K562 (cell line): Measurements from ENCODE around the gene SLC5A3. TPM values are rescaled to one million over a fixed set of nuclear protein-coding genes. Genes with fewer than 3 reads are reported as not detected.
A peak's percentile ranks its signal among the peaks of the same experiment; 100 is the strongest.

Experiments
- BACH1 ChIP-seq: fragments of 200-800 bp; sonication (Bioruptor generic); IDR thresholded peaks from 2 replicates; pipeline ENCODE4 v1.6.1; 2016; ENCODE audit warnings: missing genetic modification characterization, missing compliant biosample characterization
- ELK3 ChIP-seq: fragments of 450-650 bp; formaldehyde crosslinking; IDR thresholded peaks from 2 replicates; pipeline ENCODE4 v1.4.0; 2020; ENCODE audit warnings: mild to moderate bottlenecking
- HSF4 ChIP-seq: fragments of 250-450 bp; sonication (Bioruptor Pico); IDR thresholded peaks from 2 replicates; pipeline ENCODE4 v2.1.2; 2022; ENCODE audit warnings: mild to moderate bottlenecking, moderate library complexity, borderline replicate concordance
- LEF1 ChIP-seq: fragments of 450-650 bp; IDR thresholded peaks from 2 replicates; pipeline ENCODE4 v1.6.1; 2016; ENCODE audit warnings: mild to moderate bottlenecking
- NFE2 ChIP-seq: IDR thresholded peaks from 2 replicates; pipeline ENCODE4 v1.6.1; 2014; ENCODE audit warnings: antibody characterized with exemption, low read depth
- PRDM10 ChIP-seq: fragments of 450-650 bp; IDR thresholded peaks from 2 replicates; pipeline ENCODE4 v1.6.1; 2018; ENCODE audit not compliant: partially characterized antibody
- SAP30 ChIP-seq: fragments of 200-600 bp; sonication (generic); IDR thresholded peaks from 2 replicates; pipeline ENCODE4 v1.6.1; 2012; ENCODE audit warnings: borderline replicate concordance, low read depth, mild to moderate bottlenecking, moderate library complexity, low read length, control low read depth, inconsistent platforms; ENCODE audit not compliant: insufficient read depth, poor library complexity, severe bottlenecking
- SRSF9 ChIP-seq: fragments of 200-400 bp; formaldehyde crosslinking; IDR thresholded peaks from 2 replicates; pipeline ENCODE4 v1.6.1; 2017; ENCODE audit warnings: low read depth, low read length, borderline replicate concordance
- XRCC4 ChIP-seq: IDR thresholded peaks from one replicate; pipeline ENCODE4 v1.6.1; 2011; ENCODE audit not compliant: insufficient read depth, insufficient read length; ENCODE audit errors: extremely low read depth
- ZBED1 ChIP-seq: IDR thresholded peaks from 2 replicates; pipeline ENCODE4 v1.6.1; 2014
- ZBTB17 ChIP-seq: fragments of 450-650 bp; formaldehyde crosslinking; IDR thresholded peaks from 2 replicates; pipeline ENCODE4 v1.4.0; 2020; ENCODE audit warnings: mild to moderate bottlenecking
- ZNF174 ChIP-seq: fragments of 250-450 bp; sonication (Bioruptor Pico); IDR thresholded peaks from 2 replicates; pipeline ENCODE4 v1.4.0; 2020; ENCODE audit warnings: mild to moderate bottlenecking
- ZNF23 ChIP-seq: fragments of 250-450 bp; sonication (Bioruptor Pico); IDR thresholded peaks from 2 replicates; pipeline ENCODE4 v1.4.0; 2020; ENCODE audit warnings: mild to moderate bottlenecking
- ZNF318 ChIP-seq, 2 experiments: fragments of 450-650 bp; IDR thresholded peaks; 2 replicates each; pipeline ENCODE4 v1.6.1; 2016; ENCODE audit warnings: mild to moderate bottlenecking in 2 of 2, borderline replicate concordance in 1 of 2, low read depth in 1 of 2, moderate library complexity in 1 of 2
- ZNF75A ChIP-seq: fragments of 450-650 bp; formaldehyde crosslinking; IDR thresholded peaks from 2 replicates; pipeline ENCODE4 v1.4.0; 2020; ENCODE audit warnings: mild to moderate bottlenecking
- polyA plus RNA-seq, 8 experiments: library from polyadenylated mRNA; depleted of rRNA in 4 of 8; stranded (reverse) in 5 of 8; unstranded in 3 of 8; fragments of >200 nt; fragmentation: Nextera tagmentation in 2 of 8; fragmentation: Illumina TruSeq in 1 of 8; extraction: Ambion mirVana in 2 of 8; extraction: Trizol in 1 of 8; gene quantifications; 2 replicates each; pipeline versions ENCODE4 v1.2.1 to v1.2.3, GENCODE V29; 2011 to 2014; ENCODE audit warnings: inconsistent platforms in 1 of 8, missing spikeins in 1 of 8
- total RNA-seq, 7 experiments: library from RNA; depleted of rRNA in 6 of 7; stranded (reverse); fragments of >200 nt in 6 of 7; fragmentation: Illumina TruSeq in 2 of 7; extraction: Trizol in 2 of 7; gene quantifications; 2 replicates each; pipeline versions ENCODE4 v1.2.1 to v1.2.3, GENCODE V29; 2011 to 2021; ENCODE audit warnings: low replicate concordance in 1 of 7

The SLC5A3 gene
- total and polyA plus RNA-seq, 9 of the 15 experiments (the other 6 are each of a cell fraction or from before 2014, with no cell fraction given): 2.9 to 20.6 (median 9.0) TPM

- TF ChIP-seq NFE2: peak; percentile 88
- no peak for TF ChIP-seq ZNF75A
- TF ChIP-seq ZNF23: no peak
- peak; percentile 53; the same call in 1 of the 2 replicates for TF ChIP-seq BACH1 (tag)
- no peak for TF ChIP-seq ZBTB17 (CRISPR knock-in tag)
- no peak for TF ChIP-seq ZNF174 (CRISPR knock-in tag)
- TF ChIP-seq HSF4 (CRISPR knock-in tag): no peak
- no peak for TF ChIP-seq ZBED1
- TF ChIP-seq PRDM10: no peak
- TF ChIP-seq ZNF318 (IDR thresholded peaks at IDR 0.05; ENCODE audit: borderline replicate concordance in 1 of 2, low read depth in 1 of 2): 0 out of 4 replicates have a peak, but pooled peaks of 1 of the 2 experiments have one; percentile 17
- peak; percentile 59; the same call in 1 of the 2 replicates for TF ChIP-seq LEF1
- no peak for TF ChIP-seq SAP30
- no peak for TF ChIP-seq ELK3 (CRISPR knock-in tag)
- no peak for TF ChIP-seq XRCC4
- no peak for TF ChIP-seq SRSF9
Measured at GRCh38 chr21:34086887-34087306, 13.5 kb downstream of the SLC5A3 start (continued).
